Common myeloid progenitor, CD34-positive (primary cell): ENCODE data around the gene KMT2B.

ENCODE experiments used
- CTCF ChIA-PET: fragments of 350-600 bp; sonication (Branson Sonifier 250); formaldehyde crosslinking; loops from one replicate; lab custom pipeline; 2021; ENCODE audit warnings: antibody characterized with exemption; lab: Charles Lee
- POLR2A ChIA-PET: fragments of 350-600 bp; sonication (Branson Sonifier 250); formaldehyde crosslinking; loops from one replicate; lab custom pipeline; 2021; ENCODE audit warnings: antibody characterized with exemption; lab: Charles Lee
- DNase-seq, 3 donors: peaks; one replicate each; pipeline versions ENCODE4 v3.0.0 to v3.0.0-alpha.2; 2013
- H3K27ac ChIP-seq, 2 experiments: 1 replicate in 1 of 2; 2 replicates in 1 of 2; pipeline ENCODE4 v1.7.0; 2013; ENCODE audit warnings: inconsistent platforms in 2 of 2, low read length in 2 of 2, mild to moderate bottlenecking in 2 of 2, low read depth in 1 of 2, moderate library complexity in 1 of 2; ENCODE audit not compliant: severe bottlenecking in 2 of 2, insufficient read depth in 1 of 2, poor library complexity in 1 of 2
- H3K27me3 ChIP-seq, 5 experiments: replicated peaks in 2 of 5; 1 replicate in 3 of 5; 2 replicates in 2 of 5; pipeline versions ENCODE4 v1.6.1 to v1.7.0; 2013; ENCODE audit warnings: low read length in 4 of 5, mild to moderate bottlenecking in 2 of 5, moderate library complexity in 2 of 5, inconsistent platforms in 1 of 5; ENCODE audit not compliant: insufficient read depth in 5 of 5, control insufficient read depth in 4 of 5
- H3K36me3 ChIP-seq, 4 experiments: 1 replicate in 2 of 4; 2 replicates in 2 of 4; pipeline versions ENCODE4 v1.6.1 to v1.7.0; 2013; ENCODE audit warnings: low read length in 3 of 4, control low read depth in 1 of 4, mild to moderate bottlenecking in 1 of 4; ENCODE audit not compliant: control insufficient read depth in 4 of 4, insufficient read depth in 4 of 4
- H3K4me1 ChIP-seq, 4 experiments: 1 replicate in 3 of 4; 2 replicates in 1 of 4; pipeline versions ENCODE4 v1.6.1 to v1.7.1; 2013; ENCODE audit warnings: low read length in 3 of 4, mild to moderate bottlenecking in 3 of 4, control low read depth in 1 of 4, inconsistent platforms in 1 of 4, moderate library complexity in 1 of 4; ENCODE audit not compliant: control insufficient read depth in 4 of 4, insufficient read depth in 4 of 4; ENCODE audit errors: control extremely low read depth in 1 of 4
- H3K4me3 ChIP-seq, 7 experiments: 1 replicate in 4 of 7; 2 replicates in 3 of 7; pipeline versions ENCODE4 v1.5.1 to v1.7.0; 2013; ENCODE audit warnings: mild to moderate bottlenecking in 7 of 7, low read length in 6 of 7, moderate library complexity in 6 of 7, inconsistent platforms in 2 of 7, low read depth in 2 of 7, control low read depth in 1 of 7; ENCODE audit not compliant: insufficient read depth in 4 of 7, control insufficient read depth in 1 of 7; ENCODE audit errors: extremely low read depth in 1 of 7
- H3K9me3 ChIP-seq, 5 experiments: 1 replicate in 4 of 5; 2 replicates in 1 of 5; pipeline versions ENCODE4 v1.6.1 to v1.7.1; 2013; ENCODE audit warnings: low read length in 4 of 5, mild to moderate bottlenecking in 2 of 5, inconsistent platforms in 1 of 5, low read depth in 1 of 5, moderate library complexity in 1 of 5; ENCODE audit not compliant: control insufficient read depth in 4 of 5, insufficient read depth in 2 of 5; ENCODE audit errors: control extremely low read depth in 1 of 5
- WGBS: methylation state at CpG from one replicate; pipeline ENCODE4 v1.1.5; 2013; ENCODE audit not compliant: insufficient coverage; 5-methylcytosine and 5-hydroxymethylcytosine counted together

The KMT2B gene

DNA sequence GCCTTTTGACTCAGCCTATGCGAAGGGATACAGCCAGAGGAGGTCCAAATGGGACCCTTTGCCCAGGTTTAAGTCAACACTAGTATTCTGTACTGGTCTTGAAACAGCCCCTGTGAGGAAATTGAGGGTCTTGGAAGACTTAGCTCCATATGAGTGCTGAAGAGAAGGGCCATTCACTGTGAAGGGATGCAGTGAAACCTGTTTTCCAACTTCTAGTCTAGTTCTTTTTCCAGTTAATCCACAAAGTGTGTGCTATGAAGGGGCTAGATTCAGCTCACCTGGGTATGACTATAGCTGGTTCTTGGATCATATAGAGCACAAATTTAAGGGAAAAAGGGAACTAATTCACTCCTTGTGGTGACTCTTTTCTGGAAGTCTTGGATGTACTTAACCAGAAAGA lies 9.4 kb upstream of the KMT2B start:
- H3K4me3 ChIP-seq: no peak overlapping the region
- H3K9me3 ChIP-seq: no peaks in the 10 kb centered on the region
- no peak overlapping the region for H3K27ac ChIP-seq
- no peak for DNase-seq
- POLR2A ChIA-PET: interaction anchor here (0.5 kb wide), 1 partner anchor 16 kb away, joined by 3 read pairs; no protein-coding TSS in a partner anchor
- WGBS: 100% methylated on average over 1 of the region's 1 CpG
- no peaks in the 10 kb centered on the region for H3K36me3 ChIP-seq
- no peaks in the 10 kb centered on the region for H3K4me1 ChIP-seq
- CTCF ChIA-PET: interaction anchor here (1.2 kb wide), 1 partner anchor 16 kb away, joined by 3 read pairs; no protein-coding TSS in a partner anchor
- H3K27me3 ChIP-seq: peaks cover 0 to 12% (median 3%) of the 10 kb centered on the region in 5 experiments

DNA sequence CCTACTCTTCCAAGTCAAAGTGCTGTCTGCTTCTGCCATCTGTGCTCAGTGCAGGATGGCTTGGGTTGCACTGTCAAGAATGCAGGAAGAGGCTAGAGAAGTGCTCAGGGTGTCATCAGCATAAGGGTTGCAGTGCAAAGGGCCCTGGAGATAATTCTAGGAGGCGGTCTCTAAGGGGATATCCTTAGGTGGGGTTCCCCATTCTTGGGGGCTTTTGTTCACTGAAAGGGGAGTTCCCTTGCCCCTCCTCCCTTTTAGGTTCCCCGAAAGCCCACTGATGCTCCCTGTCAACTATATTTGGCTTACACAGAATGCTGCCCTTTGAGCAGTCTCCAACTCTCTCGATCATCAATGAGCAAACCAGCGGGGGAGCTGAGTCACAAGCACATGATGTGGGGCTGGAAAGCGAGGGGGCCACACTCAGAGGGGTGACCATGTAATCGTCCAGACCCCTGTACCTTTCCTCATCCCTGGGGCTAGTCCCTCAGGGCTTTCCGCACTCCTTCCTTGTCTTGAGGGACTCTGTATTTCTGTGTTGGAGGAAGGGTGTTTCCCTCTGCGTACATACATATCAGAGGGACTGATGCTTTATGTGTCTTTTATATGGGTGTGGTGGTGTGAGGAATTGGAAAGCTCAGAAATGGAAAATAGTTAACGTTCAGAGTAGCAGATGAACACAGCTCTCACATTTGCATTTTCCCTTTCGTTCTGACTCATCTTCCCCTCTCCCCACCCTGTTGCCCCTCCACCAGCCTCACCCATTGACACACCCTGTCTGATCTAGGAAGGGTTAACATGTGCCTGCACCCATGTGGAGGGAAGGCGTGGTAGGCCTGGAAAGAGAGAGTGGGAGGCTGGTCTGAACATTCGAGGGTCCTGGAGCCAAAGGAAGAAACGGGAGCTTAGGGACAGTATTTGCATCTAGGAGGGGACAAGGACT lies 6.7 kb upstream of the KMT2B start:
- no peak overlapping the region for H3K4me3 ChIP-seq
- DNase-seq: no peak
- H3K4me1 ChIP-seq: peaks cover 0 to 19% (median 12%) of the 10 kb centered on the region in 4 experiments
- ChIA-PET CTCF (interaction anchor here (0.6 to 5.4 kb wide), 5 partner anchors 8 to 108 kb away, joined by 3 to 43 read pairs (median 4); no protein-coding TSS in a partner anchor), POLR2A (no interaction called here)
- H3K9me3 ChIP-seq: no peaks in the 10 kb centered on the region
- no peaks in the 10 kb centered on the region for H3K27me3 ChIP-seq
- no peak overlapping the region for H3K27ac ChIP-seq
- 75% methylated on average over 6 of the region's 13 CpGs for WGBS
- H3K36me3 ChIP-seq: no peaks in the 10 kb centered on the region

- WGBS: 97% methylated on average over 6 of the region's 11 CpGs
- ChIA-PET CTCF (interaction anchor here (1.6 to 5.4 kb wide), 3 partner anchors 10 to 26 kb away, joined by 4 to 43 read pairs (median 10); no protein-coding TSS in a partner anchor), POLR2A (no interaction called here)
- Histone ChIP-seq H3K4me3 (no peak overlapping the region), H3K27ac (no peak overlapping the region), H3K27me3 (no peaks in the 10 kb centered on the region), H3K4me1 (peaks cover 0 to 31% (median 21%) of the 10 kb centered on the region in 4 experiments), H3K36me3 (no peaks in the 10 kb centered on the region), H3K9me3 (no peaks in the 10 kb centered on the region)
- DNase-seq: no peak
Measured at GRCh38 chr19:35712567-35713505, 5.0 kb upstream of the KMT2B start.

DNA sequence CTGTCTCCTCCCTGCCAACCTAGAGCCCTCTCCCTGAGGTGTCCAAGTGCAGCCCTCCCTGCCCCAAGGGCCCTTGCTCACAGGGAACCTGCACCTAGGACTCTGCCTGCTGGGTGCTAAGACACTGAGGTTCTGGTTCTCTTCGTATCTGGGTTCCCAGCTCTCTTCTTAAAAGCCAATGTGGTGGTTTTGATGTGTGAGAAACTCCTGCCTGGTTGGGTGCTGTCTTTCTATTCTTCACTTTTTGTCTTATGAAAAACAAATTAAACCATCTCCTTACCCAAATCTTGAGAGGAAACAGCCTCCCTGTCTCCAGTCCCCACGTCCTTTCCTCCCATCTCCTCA lies 4.3 kb upstream of the KMT2B start:
- Histone ChIP-seq H3K36me3 (no peaks in the 10 kb centered on the region), H3K4me1 (peaks cover 0 to 32% (median 23%) of the 10 kb centered on the region in 4 experiments), H3K9me3 (no peaks in the 10 kb centered on the region), H3K4me3 (no peak overlapping the region), H3K27me3 (no peaks in the 10 kb centered on the region), H3K27ac (no peak overlapping the region)
- ChIA-PET POLR2A (no interaction called here), CTCF (interaction anchor here (1.1 to 5.4 kb wide), 4 partner anchors 11 to 27 kb away, joined by 3 to 43 read pairs (median 7); no protein-coding TSS in a partner anchor)
- WGBS: 85% methylated on average over 1 of the region's 2 CpGs
- DNase-seq: no peak

DNA sequence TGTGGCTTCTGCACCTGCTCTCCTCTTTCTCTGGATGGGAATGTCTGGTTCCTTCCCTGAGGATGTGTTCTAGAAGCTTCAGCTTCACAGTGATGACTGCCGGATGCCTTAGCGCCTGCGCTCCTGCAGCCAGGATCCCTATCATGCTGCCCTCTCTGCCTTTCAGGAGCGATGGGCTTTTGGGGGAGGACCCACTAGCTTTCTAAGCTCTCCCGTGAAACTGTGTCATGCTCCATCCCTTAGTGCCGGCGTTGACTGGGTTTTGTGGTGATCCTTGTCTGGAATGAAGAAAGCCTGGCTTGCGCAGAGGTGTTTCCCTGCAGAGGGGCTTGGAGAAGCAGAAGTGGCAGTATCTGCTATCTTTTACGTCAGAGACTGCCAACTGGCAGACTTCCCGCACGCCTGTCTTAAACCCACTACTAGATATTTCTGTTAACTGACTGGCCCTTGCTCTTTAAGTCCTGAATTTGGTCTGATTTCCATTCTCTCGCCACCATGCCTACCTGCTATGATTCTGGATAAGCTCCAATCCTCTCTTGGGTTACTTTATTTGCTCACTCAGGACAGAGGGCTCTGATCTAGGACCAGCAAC lies 3.8 kb upstream of the KMT2B start:
- POLR2A ChIA-PET: no interaction called here
- no peak overlapping the region for H3K27ac ChIP-seq
- CTCF ChIA-PET: interaction anchor here (0.5 to 5.4 kb wide), 6 partner anchors 11 to 699 kb away, joined by 3 to 43 read pairs (median 4); partner anchors contain the start of genes PSENEN and U2AF1L4
- no peak overlapping the region for H3K4me3 ChIP-seq
- H3K4me1 ChIP-seq: peaks cover 0 to 37% (median 28%) of the 10 kb centered on the region in 4 experiments
- DNase-seq: peak; percentile 47 to 51 (median 51)
- no peaks in the 10 kb centered on the region for H3K36me3 ChIP-seq
- 81% methylated on average over 8 of the region's 12 CpGs for WGBS
- H3K9me3 ChIP-seq: no peaks in the 10 kb centered on the region
- H3K27me3 ChIP-seq: no peaks in the 10 kb centered on the region

- no peak overlapping the region for H3K27ac ChIP-seq
- ChIA-PET POLR2A (no interaction called here), CTCF (interaction anchor here (1.0 to 5.4 kb wide), 4 partner anchors 12 to 30 kb away, joined by 3 to 43 read pairs (median 4); partner anchors contain the start of genes PSENEN and U2AF1L4)
- WGBS: 90% methylated on average over 13 of the region's 14 CpGs
- peaks cover 0 to 5% (median under 1%) of the 10 kb centered on the region in 4 experiments for H3K36me3 ChIP-seq
- H3K4me3 ChIP-seq: no peak overlapping the region
- H3K9me3 ChIP-seq: no peaks in the 10 kb centered on the region
- no peak for DNase-seq
- H3K4me1 ChIP-seq: peaks cover 0 to 45% (median 32%) of the 10 kb centered on the region in 4 experiments
- H3K27me3 ChIP-seq: no peaks in the 10 kb centered on the region
Measured at GRCh38 chr19:35714601-35715354, 3.0 kb upstream of the KMT2B start.
